Stomach (tissue), 9 donors: ENCODE data around the gene RPL10A. TPM values are rescaled to one million over a fixed set of nuclear protein-coding genes. Genes with fewer than 3 reads are reported as not detected.

ENCODE experiments used
- DNase-seq, 2 donors: peaks; one replicate each; pipeline versions ENCODE4 v3.0.0 to v3.0.0-alpha.2; 2013 to 2019
- H3K27ac ChIP-seq, 5 donors: fragments of 200-600 bp in 4 of 5; sonication (generic) in 4 of 5; one replicate each; pipeline ENCODE4 v1.5.1; 2013 to 2019; ENCODE audit warnings: mild to moderate bottlenecking in 1 of 5, moderate library complexity in 1 of 5
- H3K27me3 ChIP-seq, 3 donors: fragments of 200-600 bp; sonication (generic); one replicate each; pipeline ENCODE4 v1.5.1; 2017 to 2019; ENCODE audit warnings: mixed run types in 1 of 3
- H3K36me3 ChIP-seq, 4 donors: fragments of 200-600 bp; sonication (generic); 1 replicate in 3 of 4; 2 replicates in 1 of 4; pipeline ENCODE4 v1.5.1; 2016 to 2019
- H3K4me1 ChIP-seq, 4 donors: fragments of 200-600 bp; sonication (generic); one replicate each; pipeline ENCODE4 v1.5.1; 2016 to 2019
- H3K4me3 ChIP-seq, 4 donors: fragments of 200-600 bp; sonication (generic) in 3 of 4; one replicate each; pipeline ENCODE4 v1.5.1; 2016 to 2019; ENCODE audit warnings: mild to moderate bottlenecking in 1 of 4
- H3K9me3 ChIP-seq, 4 donors: fragments of 200-600 bp; sonication (generic); one replicate each; pipeline ENCODE4 v1.5.1; 2016 to 2019
- EP300 ChIP-seq: sonication (generic); formaldehyde crosslinking; IDR thresholded peaks from one replicate; pipeline ENCODE4 v1.6.1; 2017; ENCODE audit warnings: antibody characterized with exemption
- POLR2A ChIP-seq, 4 donors: fragments of 450-650 bp; IDR thresholded peaks; one replicate each; pipeline ENCODE4 v1.6.1; 2016; ENCODE audit warnings: antibody characterized with exemption in 4 of 4, control low read depth in 2 of 4, mild to moderate bottlenecking in 1 of 4, moderate library complexity in 1 of 4
- POLR2AphosphoS5 ChIP-seq, 3 donors: sonication (generic); formaldehyde crosslinking; IDR thresholded peaks; one replicate each; pipeline ENCODE4 v1.6.1; 2016; ENCODE audit warnings: antibody characterized with exemption in 3 of 3
- WGBS, 5 donors: extraction: QIAGEN DNeasy Blood & Tissue Kit in 3 of 5; methylation state at CpG; one replicate each; pipeline versions ENCODE4 v1.1.5 to v1.1.7; 2013 to 2018; 5-methylcytosine and 5-hydroxymethylcytosine counted together
- intact Hi-C: fragments of 100-400 bp; cut with DNase I; formaldehyde crosslinking; loops from one replicate; pipeline ENCODE4 v1.15.1; 2023; ENCODE audit warnings: low total_unique reads
- polyA plus RNA-seq, 3 donors: library from polyadenylated mRNA; stranded (reverse); fragments of 200-250 nt; gene quantifications; one replicate each; pipeline ENCODE4 v1.2.3, GENCODE V29; 2013
- total RNA-seq, 5 donors: library from RNA; depleted of rRNA; stranded (reverse); fragments of >200 nt; gene quantifications; one replicate each; pipeline versions ENCODE4 v1.1.0 to v1.2.3, GENCODE V29; 2014 to 2016
- TF ChIP-seq, protein P1 (sequence below), 7 experiments: fragments of 450-650 bp in 4 of 7; fragments of 200-600 bp in 3 of 7; sonication (generic) in 3 of 7; IDR thresholded peaks; one replicate each; pipeline ENCODE4 v1.5.1; 2016 to 2019; ENCODE audit warnings: antibody characterized with exemption in 7 of 7, control low read depth in 2 of 7, mild to moderate bottlenecking in 1 of 7
- donor health status: healthy with polysubstance abuse.
- donor health status: Bipolar disorder and iron deficiency.
- donor health status: healthy.

Gene RPL10A
- total and polyA plus RNA-seq, 8 donors, result 584 to 2,710 (median 1,962) TPM

DNA sequence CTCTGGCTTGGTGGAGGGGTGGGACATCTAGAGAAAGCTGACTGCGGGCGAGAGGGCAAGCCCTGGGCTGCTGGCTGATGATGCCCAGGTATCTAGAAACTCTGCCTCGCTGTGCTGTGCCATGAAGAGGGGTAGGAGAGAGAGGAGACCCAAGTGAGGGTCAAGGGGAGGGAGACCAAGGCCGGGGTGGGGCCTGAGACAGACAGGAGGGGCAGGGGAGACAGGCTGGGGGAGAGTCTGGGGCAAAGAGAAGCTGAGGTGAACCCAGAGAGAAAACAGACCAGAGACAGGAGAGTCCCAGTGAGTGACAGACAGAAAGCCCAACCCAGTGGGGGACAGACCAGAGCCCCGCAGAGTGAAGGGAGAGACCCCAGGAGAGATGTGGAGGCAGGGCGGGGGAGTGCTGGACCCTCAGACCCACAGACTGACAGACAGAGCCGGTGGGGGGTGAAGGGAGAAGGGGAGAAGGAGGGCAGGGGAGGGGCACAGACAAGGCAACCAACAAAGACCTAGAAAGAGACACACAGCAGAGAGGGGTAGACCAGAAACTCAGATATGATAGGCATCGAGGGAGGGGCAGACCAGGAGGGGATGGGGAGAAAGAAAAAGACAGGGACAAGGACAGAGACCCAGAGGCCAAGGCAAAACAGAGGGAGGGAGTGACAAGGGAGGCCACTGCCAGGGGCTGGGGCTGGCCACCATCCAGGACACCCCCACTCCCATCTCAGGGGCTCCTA is 22.8 kb downstream of the RPL10A start:
- Histone ChIP-seq H3K36me3 (no peaks in the 10 kb centered on the region), H3K27me3 (peaks cover 0 to 6% (median 0%) of the 10 kb centered on the region in 3 donors), H3K27ac (peak overlapping the region; percentile 60 to 98 (median 89)), H3K4me3 (peak overlapping the region; percentile 18 to 29 (median 29)), H3K4me1 (peaks cover 87 to 100% (median 93%) of the 10 kb centered on the region in 4 donors), H3K9me3 (no peaks in the 10 kb centered on the region)
- TF ChIP-seq POLR2A (IDR thresholded peaks at IDR 0.05) (no peak), EP300 (no peak), POLR2AphosphoS5 (IDR thresholded peaks at IDR 0.05) (no peak)
- TF ChIP-seq, protein P1, sequence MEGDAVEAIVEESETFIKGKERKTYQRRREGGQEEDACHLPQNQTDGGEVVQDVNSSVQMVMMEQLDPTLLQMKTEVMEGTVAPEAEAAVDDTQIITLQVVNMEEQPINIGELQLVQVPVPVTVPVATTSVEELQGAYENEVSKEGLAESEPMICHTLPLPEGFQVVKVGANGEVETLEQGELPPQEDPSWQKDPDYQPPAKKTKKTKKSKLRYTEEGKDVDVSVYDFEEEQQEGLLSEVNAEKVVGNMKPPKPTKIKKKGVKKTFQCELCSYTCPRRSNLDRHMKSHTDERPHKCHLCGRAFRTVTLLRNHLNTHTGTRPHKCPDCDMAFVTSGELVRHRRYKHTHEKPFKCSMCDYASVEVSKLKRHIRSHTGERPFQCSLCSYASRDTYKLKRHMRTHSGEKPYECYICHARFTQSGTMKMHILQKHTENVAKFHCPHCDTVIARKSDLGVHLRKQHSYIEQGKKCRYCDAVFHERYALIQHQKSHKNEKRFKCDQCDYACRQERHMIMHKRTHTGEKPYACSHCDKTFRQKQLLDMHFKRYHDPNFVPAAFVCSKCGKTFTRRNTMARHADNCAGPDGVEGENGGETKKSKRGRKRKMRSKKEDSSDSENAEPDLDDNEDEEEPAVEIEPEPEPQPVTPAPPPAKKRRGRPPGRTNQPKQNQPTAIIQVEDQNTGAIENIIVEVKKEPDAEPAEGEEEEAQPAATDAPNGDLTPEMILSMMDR (IDR thresholded peaks at IDR 0.05), result no peak
- DNase-seq, result peak in 1 of 2 donors; percentile 32
- 40 to 67% (median 59%) methylated on average over 8 of the region's 8 CpGs for WGBS, 5 donors
- intact Hi-C loops, result no loop called here

- TF ChIP-seq POLR2A (IDR thresholded peaks at IDR 0.05), result no peak
- no peak for TF ChIP-seq EP300
- no peak for TF ChIP-seq POLR2AphosphoS5 (IDR thresholded peaks at IDR 0.05)
- TF ChIP-seq, protein P1 (IDR thresholded peaks at IDR 0.05), result no peak
- H3K27ac ChIP-seq, result peak overlapping the region; percentile 42 to 98 (median 89)
- H3K4me3 ChIP-seq, result peak overlapping the region in 3 of 4 donors; percentile 13 to 29 (median 18)
- no peaks in the 10 kb centered on the region for H3K9me3 ChIP-seq
- peak in 1 of 2 donors; percentile 69 for DNase-seq
- intact Hi-C loops, result no loop called here
- H3K36me3 ChIP-seq, result no peaks in the 10 kb centered on the region
- peaks cover 0 to 13% (median 0%) of the 10 kb centered on the region in 3 donors for H3K27me3 ChIP-seq
- 37 to 71% (median 48%) methylated on average over 1 to 5 of the region's 5 CpGs for WGBS, 5 donors
- H3K4me1 ChIP-seq, result peaks cover 80 to 94% (median 89%) of the 10 kb centered on the region in 4 donors
Observed at GRCh38 chr6:35491558-35492257, 23.5 kb downstream of the RPL10A start.

- WGBS, 5 donors, result 40 to 63% (median 53%) methylated on average over 4 to 7 of the region's 7 CpGs
- no peak for TF ChIP-seq POLR2A (IDR thresholded peaks at IDR 0.05)
- TF ChIP-seq POLR2AphosphoS5 (IDR thresholded peaks at IDR 0.05), result no peak
- TF ChIP-seq EP300, result no peak
- TF ChIP-seq, protein P1 (IDR thresholded peaks at IDR 0.05), result no peak
- Histone ChIP-seq H3K4me1 (peaks cover 74 to 87% (median 84%) of the 10 kb centered on the region in 4 donors), H3K4me3 (peak overlapping the region in 2 of 4 donors; percentile 13 to 29), H3K27ac (peak overlapping the region in 4 of 5 donors; percentile 85 to 98 (median 94)), H3K27me3 (peaks cover 0 to 15% (median 1%) of the 10 kb centered on the region in 3 donors), H3K36me3 (no peaks in the 10 kb centered on the region), H3K9me3 (no peaks in the 10 kb centered on the region)
- DNase-seq, result peak in 1 of 2 donors; percentile 78
- intact Hi-C loops, result no loop called here
Observed at GRCh38 chr6:35492258-35492973, 24.2 kb downstream of the RPL10A start.

DNA sequence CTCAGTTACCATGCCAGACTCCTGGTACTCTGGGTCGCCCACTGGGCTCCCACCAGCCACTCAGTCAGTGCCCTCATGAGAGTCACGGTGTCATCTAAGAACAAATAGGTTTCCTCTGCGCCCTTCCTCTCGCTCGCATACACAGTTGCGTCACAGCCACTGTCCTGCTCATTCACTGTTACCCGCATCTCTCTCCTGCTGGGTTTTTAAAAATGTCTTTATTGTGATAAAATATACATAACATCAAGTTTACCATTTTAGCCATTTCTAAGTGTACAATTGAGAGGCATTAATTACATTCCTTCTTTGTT is 24.7 kb downstream of the RPL10A start:
- Histone ChIP-seq H3K27ac (peak overlapping the region in 4 of 5 donors; percentile 85 to 98 (median 94)), H3K4me3 (peak overlapping the region in 1 of 4 donors; percentile 65), H3K4me1 (peaks cover 74 to 87% (median 84%) of the 10 kb centered on the region in 4 donors), H3K27me3 (peaks cover 0 to 19% (median 6%) of the 10 kb centered on the region in 3 donors), H3K36me3 (no peaks in the 10 kb centered on the region), H3K9me3 (no peaks in the 10 kb centered on the region)
- DNase-seq, result no peak
- no peak for TF ChIP-seq EP300
- peak in 1 of 3 donors; percentile 29 for TF ChIP-seq POLR2AphosphoS5 (IDR thresholded peaks at IDR 0.05)
- intact Hi-C loops, result no loop called here
- WGBS, 5 donors, result 56 to 87% (median 80%) methylated on average over 7 of the region's 7 CpGs
